GM20000 (cell line): ENCODE results near the gene PLXND1.

Experiments
- DNase-seq: peaks from one replicate; pipeline ENCODE4 v3.0.0; 2012; ENCODE audit warnings: low spot score
- TF ChIP-seq, protein P1 (sequence below): IDR thresholded peaks from 2 replicates; pipeline ENCODE4 v1.5.1; 2012; ENCODE audit warnings: mild to moderate bottlenecking, control low read depth; ENCODE audit errors: extremely low read depth, missing control alignments

Gene PLXND1

DNA sequence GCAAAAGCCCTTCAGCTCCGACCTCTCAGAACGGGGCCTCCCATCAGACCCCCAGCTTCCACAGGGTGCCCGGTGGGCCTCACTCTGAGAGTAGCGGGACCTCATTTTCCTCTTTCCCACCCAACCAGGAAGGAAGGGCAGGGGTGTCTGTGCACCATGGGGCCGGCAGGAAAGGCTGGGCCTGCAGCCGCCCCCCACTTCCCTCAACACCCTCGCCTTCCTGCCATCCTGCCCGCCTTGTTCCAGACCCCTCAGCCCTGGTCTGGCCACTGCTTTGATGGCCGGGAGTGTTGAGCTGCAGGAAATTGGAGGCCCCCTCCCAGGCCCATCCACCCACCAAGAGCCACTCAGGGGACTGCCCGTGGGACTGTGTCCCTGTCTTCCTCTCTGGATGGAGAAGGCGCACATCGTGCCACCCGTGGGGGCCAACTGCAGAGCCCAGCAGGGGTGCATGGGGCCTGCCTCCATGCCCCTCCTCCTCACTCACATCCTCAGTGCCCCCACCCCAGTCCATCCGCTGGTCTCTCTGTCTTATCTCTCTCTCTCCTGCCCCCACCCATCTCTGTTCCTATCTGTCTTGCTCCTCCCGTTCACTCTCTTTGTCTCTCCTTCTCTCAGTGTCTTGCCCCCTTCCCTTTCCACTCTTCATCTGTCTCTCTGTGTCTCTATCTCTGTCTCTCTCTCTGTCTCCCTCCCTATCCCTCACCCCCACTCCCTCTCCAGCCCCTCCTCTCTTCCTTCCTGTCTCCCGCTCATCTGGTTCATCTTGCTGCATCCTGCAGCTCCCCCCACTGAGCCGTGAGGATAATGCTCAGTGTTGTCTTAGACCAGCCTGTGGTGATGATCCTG is 1.8 kb upstream of the PLXND1 start:
- no peak for DNase-seq
- TF ChIP-seq, protein P1, sequence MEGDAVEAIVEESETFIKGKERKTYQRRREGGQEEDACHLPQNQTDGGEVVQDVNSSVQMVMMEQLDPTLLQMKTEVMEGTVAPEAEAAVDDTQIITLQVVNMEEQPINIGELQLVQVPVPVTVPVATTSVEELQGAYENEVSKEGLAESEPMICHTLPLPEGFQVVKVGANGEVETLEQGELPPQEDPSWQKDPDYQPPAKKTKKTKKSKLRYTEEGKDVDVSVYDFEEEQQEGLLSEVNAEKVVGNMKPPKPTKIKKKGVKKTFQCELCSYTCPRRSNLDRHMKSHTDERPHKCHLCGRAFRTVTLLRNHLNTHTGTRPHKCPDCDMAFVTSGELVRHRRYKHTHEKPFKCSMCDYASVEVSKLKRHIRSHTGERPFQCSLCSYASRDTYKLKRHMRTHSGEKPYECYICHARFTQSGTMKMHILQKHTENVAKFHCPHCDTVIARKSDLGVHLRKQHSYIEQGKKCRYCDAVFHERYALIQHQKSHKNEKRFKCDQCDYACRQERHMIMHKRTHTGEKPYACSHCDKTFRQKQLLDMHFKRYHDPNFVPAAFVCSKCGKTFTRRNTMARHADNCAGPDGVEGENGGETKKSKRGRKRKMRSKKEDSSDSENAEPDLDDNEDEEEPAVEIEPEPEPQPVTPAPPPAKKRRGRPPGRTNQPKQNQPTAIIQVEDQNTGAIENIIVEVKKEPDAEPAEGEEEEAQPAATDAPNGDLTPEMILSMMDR, result no peak

DNA sequence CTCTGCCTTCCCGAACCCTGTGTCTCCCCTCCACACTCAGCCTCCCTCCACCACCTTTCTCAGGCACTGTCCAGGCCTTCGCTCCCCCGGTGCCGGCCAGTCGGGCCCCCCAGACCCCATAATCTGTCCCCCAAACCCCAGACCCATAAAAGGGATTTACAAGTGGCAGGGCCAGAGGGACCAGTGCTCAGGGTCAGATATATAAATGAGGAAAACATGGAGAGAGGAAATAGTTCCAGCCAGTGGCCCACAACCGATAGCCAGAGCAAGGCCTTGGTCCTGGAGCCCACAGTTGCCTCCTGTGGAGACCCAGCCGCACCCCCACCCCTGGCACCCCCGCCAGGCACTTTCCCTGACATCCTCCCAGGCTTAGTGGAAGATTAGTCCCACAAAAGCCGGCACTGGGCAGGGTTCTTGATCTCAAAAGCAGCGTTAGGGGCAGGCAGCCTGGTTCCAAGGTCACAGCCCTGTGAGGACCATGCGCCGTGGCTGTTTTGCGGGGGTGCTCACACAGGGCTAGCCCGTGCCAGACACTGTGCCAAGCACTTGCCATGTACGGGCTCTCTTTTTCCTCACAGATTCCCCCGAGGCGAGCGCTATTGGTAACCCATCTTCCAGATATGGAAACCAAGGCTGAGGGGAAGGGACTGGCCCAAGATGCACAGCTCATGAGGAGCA is 1.1 kb upstream of the PLXND1 start:
- no peak for DNase-seq
- TF ChIP-seq, protein P1, result no peak

DNA sequence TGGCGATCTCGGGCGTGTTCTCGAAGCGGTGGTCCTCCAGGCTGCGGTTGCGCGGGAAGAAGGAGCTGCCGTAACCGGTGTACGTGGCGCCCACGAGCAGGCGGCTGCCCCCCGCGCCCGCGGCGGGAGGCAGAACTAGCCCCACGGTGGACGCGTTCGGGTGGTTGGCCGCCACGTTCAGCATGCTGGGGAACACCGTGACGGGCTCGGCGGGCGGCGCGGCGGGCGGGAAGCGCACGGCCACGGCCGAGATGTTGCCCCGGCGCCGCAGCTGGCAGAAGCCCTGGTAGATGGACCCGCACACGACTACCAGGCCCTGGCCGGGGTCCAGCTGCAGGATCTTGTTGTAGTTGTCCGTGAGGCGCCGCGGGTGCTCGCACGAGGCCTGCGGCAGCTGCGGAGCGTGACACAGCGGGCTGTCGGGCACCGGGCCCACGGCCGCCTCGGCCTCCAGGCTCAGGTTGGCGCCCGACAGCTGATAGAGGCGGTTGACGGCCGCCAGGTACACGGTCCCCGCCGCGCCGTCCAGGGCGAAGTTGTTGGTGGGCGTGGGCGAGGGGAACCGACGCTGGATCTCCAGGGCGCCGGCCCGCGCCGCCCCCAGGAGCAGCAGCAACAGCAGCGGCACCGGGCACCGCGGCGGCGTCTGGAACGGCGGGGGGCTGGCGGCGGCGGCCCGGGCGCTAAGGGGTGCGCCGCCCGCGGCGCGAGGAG is 397 bp downstream of the PLXND1 start:
- peak; percentile 76 for DNase-seq
- TF ChIP-seq, protein P1, result no peak

DNA sequence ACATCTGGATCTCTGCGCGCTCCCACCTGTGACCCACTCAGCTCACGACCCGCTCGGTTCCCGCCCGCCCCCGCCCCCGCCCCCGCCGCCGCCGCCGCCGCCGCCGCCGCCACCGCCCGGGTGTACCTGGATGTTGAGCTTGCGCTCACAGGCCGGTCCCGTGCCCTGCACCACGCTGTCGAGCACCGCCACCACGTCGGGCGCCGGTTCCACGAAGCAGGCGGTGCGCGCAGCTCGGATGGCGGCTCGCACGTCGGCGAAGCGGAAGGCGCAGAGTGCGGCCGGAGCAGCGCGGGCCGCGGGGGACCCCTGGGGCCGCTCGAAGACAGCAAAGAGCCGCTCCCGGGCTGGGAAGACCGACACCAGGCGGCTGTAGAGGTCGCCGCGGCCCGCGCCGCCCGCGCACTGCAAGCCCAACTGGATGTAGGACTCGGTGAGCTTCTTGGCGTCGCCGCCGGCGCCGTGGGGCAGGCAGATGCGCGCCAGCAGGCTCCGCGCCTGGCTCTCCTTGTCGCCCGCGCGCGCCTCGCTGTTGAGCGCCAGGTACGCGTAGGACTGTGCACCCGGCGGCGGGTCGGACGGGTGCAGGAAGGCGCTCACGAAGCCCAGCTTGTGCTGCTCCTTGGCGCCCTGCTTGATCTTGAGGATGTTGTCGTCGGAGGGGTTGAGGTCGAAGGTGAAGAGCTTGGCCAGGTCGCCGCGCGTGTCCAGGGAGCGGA is 1.1 kb downstream of the PLXND1 start:
- TF ChIP-seq, protein P1, result no peak
- DNase-seq, result peak; percentile 63

DNA sequence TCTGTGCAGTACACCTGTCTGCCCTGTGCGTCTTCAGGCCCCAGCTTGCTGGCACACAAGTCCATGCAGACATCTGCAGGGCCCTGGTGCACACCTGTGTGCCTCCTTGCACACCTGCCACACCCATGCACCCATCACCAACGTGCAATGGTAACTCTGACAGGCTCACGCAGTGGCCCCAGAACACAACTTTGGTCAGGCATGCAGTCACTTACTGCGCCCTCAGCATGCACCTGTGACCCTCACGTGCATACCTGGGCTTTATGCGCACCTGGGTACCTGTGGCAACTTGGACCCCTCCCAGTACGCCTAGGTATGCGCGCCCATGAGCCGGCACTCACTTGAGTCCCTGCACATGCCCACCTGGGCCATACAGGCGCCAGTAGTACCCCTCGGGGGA is 1.7 kb downstream of the PLXND1 start:
- TF ChIP-seq, protein P1, result no peak
- DNase-seq, result no peak

DNA sequence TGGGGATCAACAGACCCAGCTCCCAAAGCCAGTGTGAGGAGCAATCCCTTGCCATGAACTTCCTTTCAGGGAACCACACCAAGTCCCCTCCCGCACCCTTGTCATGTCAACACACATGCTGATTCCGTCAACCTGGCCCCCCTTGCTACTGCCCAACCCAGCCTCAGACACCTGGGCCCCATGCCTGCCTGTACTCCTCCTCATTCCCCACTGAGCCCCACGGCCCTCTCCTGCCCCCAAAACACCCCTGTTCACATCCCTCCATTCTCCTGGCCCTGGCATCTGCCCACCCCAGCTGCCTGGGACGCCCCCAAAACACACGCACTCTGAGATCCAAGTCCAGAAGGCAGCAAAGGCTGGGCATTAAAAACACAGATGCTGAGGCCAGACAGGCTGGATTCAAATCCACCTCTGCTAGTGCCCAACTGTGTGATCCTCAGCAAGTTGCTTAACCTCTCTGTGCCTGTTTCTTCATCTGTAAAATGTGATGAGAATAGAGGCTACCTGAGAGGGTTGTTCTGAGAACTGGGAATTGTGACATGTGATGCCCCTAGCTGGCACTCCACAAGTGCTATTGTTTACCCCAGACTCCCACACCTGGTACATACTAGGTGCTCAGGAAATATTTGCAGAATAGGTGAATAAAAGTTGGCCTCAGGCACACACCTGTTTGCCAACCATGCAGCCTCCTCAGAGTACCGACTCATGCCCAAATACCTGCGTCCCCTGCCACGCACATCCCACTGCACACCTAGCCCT is 2.3 kb downstream of the PLXND1 start:
- TF ChIP-seq, protein P1, result no peak
- no peak for DNase-seq
